SH-SY5Y (cell line): ENCODE data around the gene TRIB2.

Source experiments
- GATA2 ChIP-seq: IDR thresholded peaks from 2 replicates; pipeline ENCODE4 v1.6.1; 2011; ENCODE audit warnings: mild to moderate bottlenecking, low read depth, low read length
- GATA3 ChIP-seq: IDR thresholded peaks from 2 replicates; pipeline ENCODE4 v1.6.1; 2011; ENCODE audit warnings: low read depth, mild to moderate bottlenecking, low read length, moderate library complexity

GRCh38 chr2:12675801-12676200 lies 40.9 kb upstream of the TRIB2 start:
- TF ChIP-seq GATA2 (no peak), GATA3 (no peak)
